Right cardiac atrium (tissue), 5 donors: ENCODE results near the gene AKNAD1. TPM values are rescaled to one million over a fixed set of nuclear protein-coding genes. Genes with fewer than 3 reads are reported as not detected.

Experiments
- ATAC-seq, 2 donors: fragments of 200-7000 bp; cut with Tn5 transposase; one replicate each; pipeline versions ENCODE4 v1.8.0 to v1.9.1; 2020; ENCODE audit warnings: moderate library complexity in 2 of 2, mild to moderate bottlenecking in 1 of 2
- DNase-seq, 3 donors: peaks; one replicate each; pipeline ENCODE4 v3.0.0-alpha.2; 2020
- H3K27ac ChIP-seq: one replicate; pipeline ENCODE4 v1.5.1; 2013; ENCODE audit warnings: mild to moderate bottlenecking, low read length, control low read depth, moderate library complexity
- H3K27me3 ChIP-seq: one replicate; pipeline ENCODE4 v1.6.1; 2013; ENCODE audit not compliant: control insufficient read depth, insufficient read depth
- H3K4me1 ChIP-seq: one replicate; pipeline ENCODE4 v1.6.1; 2013; ENCODE audit warnings: low read length; ENCODE audit not compliant: control insufficient read depth, insufficient read depth
- H3K4me3 ChIP-seq: one replicate; pipeline ENCODE4 v1.5.1; 2013; ENCODE audit warnings: low read length, control low read depth
- H3K9me3 ChIP-seq: one replicate; pipeline ENCODE4 v1.6.1; 2013; ENCODE audit warnings: low read length; ENCODE audit not compliant: control insufficient read depth
- WGBS: extraction: QIAGEN DNeasy Blood & Tissue Kit; methylation state at CpG from one replicate; pipeline ENCODE4 v1.1.7; 2013; 5-methylcytosine and 5-hydroxymethylcytosine counted together
- intact Hi-C, 4 donors: fragments of 100-400 bp; cut with DNase I; formaldehyde crosslinking; loops; one replicate each; pipeline versions ENCODE4 v1.11.0 to v1.14.0; 2022 to 2023
- polyA plus RNA-seq: library from polyadenylated mRNA; stranded (reverse); fragments of 200-250 nt; gene quantifications from one replicate; pipeline ENCODE4 v1.2.3, GENCODE V29; 2013
- total RNA-seq, 4 donors: library from RNA; stranded (reverse); fragmentation: NEBNext Ultra II Directional; extraction: Animal tissue kit (Norgen Biotek cat#: 25700); gene quantifications; one replicate each; pipeline ENCODE4 v1.2.1, GENCODE V29; 2021
- donor health status: healthy with polysubstance abuse.
- donor health status: DM: no; HTN: yes; CAD: no.
- donor health status: DM: no; HTN: no; CAD: no.
- donor health status: DM: no; HTN: yes; CAD: no; lungs with severe emphysema.
- donor health status: DM: yes; HTN: yes; CAD: no.

The AKNAD1 gene
- total and polyA plus RNA-seq, 5 donors, result not detected

DNA sequence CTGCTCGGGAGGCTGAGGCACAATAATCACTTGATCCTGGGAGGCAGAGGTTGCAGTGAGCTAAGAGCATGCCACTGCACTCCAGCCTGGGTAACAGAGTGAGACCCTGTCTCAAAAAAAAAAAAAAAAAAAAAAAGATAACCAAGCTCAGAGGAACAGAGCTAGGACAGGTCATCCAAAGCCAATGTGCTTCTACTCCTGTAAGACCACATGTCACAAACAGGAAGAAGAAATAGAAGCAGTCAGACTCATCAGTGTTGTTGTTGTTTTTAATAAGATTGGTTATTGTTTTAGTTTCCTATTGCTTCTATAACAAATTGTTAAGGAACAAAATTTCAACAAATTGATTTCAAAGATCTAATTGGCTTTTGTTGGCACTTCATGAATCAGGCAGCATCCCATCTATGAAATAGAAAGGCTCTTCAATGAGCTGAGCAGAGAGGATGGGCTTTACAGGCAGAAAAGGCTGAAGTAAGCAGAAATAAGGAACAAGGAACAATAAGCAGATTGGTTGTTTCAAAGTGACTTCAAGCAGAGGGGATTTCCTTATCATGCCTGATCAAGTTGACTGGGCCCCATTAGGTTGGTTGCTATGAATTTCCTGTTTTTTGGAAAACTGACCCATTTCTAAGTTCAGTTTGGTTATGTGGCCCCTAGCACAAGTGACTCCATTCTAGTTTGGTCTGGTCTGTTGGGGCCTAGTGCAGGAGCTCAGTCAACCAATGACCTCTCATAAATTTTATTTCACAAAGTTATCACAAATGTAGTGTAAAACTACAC, 6.0 kb upstream of the AKNAD1 start:
- H3K4me3 ChIP-seq, result no peak overlapping the region
- DNase-seq (no peak), ATAC-seq (no peak)
- no peaks in the 10 kb centered on the region for H3K27me3 ChIP-seq
- H3K9me3 ChIP-seq, result no peaks in the 10 kb centered on the region
- WGBS, result 97% methylated on average over 1 of the region's 1 CpG
- intact Hi-C loops, result no loop called here
- no peak overlapping the region for H3K27ac ChIP-seq
- no peaks in the 10 kb centered on the region for H3K4me1 ChIP-seq

DNA sequence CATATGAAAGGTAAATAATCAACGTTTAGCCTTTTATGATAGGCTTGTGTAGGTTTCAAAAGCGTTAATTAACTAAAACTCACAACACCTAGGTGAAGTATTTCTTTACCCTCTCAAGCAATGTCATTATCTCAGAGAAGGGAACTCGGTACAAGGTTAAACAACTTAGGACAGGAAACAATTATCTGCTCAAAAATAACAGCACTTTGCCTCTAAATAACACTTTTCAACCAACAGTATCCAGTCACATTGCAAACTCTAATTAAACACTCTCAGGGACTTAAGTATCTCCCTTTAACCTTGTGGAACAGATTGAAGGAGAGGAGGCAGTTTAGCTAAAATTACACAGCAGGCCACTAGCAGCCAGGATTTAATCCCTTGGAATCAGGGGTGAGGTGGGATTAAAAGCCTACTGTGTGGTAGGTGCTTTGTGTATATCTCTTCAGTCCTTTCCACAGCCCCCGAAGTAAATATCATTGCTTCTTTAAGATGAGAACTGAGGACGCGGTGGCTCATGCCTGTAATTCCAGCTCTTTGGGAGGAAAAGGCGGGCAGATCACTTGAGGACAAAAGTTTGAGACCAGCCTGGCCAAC, 5.2 kb upstream of the AKNAD1 start:
- intact Hi-C loops, result no loop called here

DNA sequence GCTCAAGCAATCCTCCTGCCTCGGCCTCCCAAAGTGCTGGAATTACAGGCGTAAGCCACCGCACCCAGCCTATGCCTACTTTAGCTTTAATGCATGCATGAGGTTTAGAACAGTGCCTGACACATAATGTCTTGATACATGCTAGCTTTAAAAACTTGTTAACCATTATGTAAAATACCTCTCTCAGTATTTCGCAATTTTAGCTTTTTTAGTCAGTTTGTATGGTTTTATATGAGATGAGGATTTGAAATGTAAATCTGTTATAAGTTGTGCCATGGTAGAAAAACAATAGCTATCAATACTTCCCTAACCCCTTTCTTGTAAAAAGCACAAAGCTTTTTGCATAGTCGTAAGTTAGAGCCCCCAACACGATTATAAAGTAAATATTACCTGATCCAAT, 4.7 kb upstream of the AKNAD1 start:
- ATAC-seq, result no peak
- no peak overlapping the region for H3K4me3 ChIP-seq
- no peaks in the 10 kb centered on the region for H3K9me3 ChIP-seq
- WGBS, result 97% methylated on average over 6 of the region's 6 CpGs
- no peak for DNase-seq
- intact Hi-C loops, result no loop called here
- no peaks in the 10 kb centered on the region for H3K27me3 ChIP-seq
- H3K4me1 ChIP-seq, result no peaks in the 10 kb centered on the region
- no peak overlapping the region for H3K27ac ChIP-seq

More for the DNA sequence above, 5.2 kb upstream of the AKNAD1 start:
- no peaks in the 10 kb centered on the region for H3K27me3 ChIP-seq
- no peaks in the 10 kb centered on the region for H3K4me1 ChIP-seq
- H3K4me3 ChIP-seq, result no peak overlapping the region
- no peak for DNase-seq
- H3K9me3 ChIP-seq, result no peaks in the 10 kb centered on the region
- no peak overlapping the region for H3K27ac ChIP-seq
- no peak for ATAC-seq
- 84% methylated on average over 7 of the region's 7 CpGs for WGBS

DNA sequence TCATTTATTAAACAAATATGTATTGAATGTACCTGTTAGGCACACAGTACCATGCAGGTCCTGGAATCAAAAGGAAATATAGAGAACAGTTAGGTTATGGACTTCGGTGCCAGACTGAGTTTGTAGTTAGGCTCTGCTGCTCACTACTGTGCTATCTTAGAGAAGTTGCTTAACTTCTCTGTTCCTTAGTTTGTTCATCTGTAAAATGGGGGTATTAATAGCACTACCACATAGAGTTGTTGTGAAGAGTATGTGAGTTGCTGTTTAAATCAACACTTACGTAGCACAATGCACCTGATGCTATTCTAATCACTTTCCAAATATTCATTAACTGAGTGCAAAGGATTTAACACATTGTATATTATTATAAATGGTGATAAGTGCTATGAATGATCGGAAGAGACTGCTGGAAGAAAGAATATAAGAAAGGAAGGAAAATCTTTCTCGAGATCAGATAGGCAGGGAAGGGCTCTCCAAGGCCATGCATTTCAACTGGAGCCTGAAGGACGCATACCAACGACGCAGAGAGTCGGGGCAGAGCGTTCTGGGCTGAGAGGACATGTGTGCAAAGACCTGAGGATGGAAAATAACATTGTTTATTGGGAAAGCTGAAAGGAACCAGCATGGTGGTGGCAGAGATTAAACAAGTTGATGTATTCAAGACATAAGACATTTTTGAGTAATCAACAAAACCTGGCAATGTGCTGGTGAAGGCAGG, 3.5 kb upstream of the AKNAD1 start:
- WGBS, result 88% methylated on average over 9 of the region's 9 CpGs
- no peaks in the 10 kb centered on the region for H3K9me3 ChIP-seq
- H3K27ac ChIP-seq, result no peak overlapping the region
- DNase-seq (no peak), ATAC-seq (no peak)
- intact Hi-C loops, result no loop called here
- no peak overlapping the region for H3K4me3 ChIP-seq
- H3K27me3 ChIP-seq, result no peaks in the 10 kb centered on the region
- H3K4me1 ChIP-seq, result no peaks in the 10 kb centered on the region

DNA sequence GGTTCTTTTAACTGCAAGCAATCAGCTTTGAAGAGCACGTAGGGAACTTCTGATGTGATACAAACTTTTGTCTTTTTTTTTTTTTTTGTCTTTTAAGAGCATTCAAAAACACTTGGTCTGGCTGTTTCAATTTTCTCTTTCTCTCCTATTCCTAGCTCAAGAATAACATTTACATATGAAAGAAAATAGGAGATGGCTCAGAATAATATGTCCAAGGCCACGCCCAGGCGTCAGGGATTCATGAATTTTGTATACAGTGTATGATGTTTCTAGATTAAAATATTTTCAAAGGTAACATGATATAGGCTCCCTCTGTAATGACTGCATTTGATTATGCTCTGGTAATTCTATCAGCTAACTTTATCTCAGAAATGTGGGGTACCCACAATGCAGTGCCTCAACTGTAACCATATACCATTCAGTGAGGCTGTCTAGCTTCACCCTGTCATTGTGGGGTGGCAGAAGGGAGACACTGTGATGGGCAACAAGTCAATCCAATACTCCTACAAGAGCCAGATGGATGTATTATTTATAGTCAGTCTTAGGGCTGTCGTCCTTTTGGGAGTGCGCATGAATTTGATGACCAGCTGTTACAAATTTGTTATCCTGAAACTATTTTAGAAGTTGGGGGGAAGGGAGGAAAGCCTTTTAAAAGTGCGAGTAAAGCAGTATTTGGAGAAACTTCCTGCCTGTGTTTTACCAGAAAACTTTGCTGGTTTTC, 1.5 kb upstream of the AKNAD1 start:
- no peak overlapping the region for H3K27ac ChIP-seq
- intact Hi-C loops, result no loop called here
- no peaks in the 10 kb centered on the region for H3K27me3 ChIP-seq
- 67% methylated on average over 6 of the region's 6 CpGs for WGBS
- no peak overlapping the region for H3K4me3 ChIP-seq
- DNase-seq (no peak), ATAC-seq (no peak)
- H3K4me1 ChIP-seq, result no peaks in the 10 kb centered on the region
- H3K9me3 ChIP-seq, result no peaks in the 10 kb centered on the region

DNA sequence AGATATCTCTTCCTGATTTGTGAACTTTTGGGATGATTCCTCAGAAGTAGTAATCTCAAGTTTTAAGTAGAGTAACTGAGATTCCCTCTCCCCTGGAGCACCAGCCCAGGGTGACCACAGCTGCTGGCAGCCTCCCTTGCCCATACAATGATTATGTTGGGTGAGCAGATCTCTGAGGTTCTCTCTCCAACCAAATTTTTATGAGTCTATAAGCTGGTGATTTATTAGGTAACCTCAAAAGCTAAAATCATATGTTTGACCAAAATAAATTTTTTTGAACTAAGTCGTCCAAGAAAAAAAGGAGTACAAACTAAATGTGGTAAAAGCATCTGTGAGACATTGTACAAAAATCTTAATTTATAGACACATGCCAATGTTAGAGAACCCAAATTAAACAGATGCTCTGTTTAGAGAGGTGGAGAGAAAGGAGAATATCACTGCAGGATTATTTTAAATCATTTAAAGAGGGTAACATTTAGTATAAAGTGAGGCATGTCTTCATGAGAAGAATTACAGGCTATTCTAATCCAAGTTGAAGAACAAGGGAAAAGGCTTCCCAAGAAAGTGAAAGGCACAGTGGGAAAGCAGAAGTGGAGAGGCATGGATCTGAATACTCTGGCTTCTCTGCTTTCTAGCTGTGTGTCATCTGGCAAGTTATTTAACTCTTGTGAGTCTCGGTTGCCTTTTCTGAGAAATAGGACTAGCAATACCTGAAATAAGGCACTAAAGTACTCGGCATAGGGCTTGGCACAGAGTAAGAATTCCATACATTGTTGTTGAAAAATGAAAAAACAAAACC, 2.5 kb downstream of the AKNAD1 start:
- ATAC-seq (no peak), DNase-seq (no peak)
- intact Hi-C loops, result no loop called here
- H3K27ac ChIP-seq, result no peak overlapping the region
- no peaks in the 10 kb centered on the region for H3K9me3 ChIP-seq
- no peaks in the 10 kb centered on the region for H3K27me3 ChIP-seq
- no peaks in the 10 kb centered on the region for H3K4me1 ChIP-seq
- 73% methylated on average over 3 of the region's 3 CpGs for WGBS
- no peak overlapping the region for H3K4me3 ChIP-seq

DNA sequence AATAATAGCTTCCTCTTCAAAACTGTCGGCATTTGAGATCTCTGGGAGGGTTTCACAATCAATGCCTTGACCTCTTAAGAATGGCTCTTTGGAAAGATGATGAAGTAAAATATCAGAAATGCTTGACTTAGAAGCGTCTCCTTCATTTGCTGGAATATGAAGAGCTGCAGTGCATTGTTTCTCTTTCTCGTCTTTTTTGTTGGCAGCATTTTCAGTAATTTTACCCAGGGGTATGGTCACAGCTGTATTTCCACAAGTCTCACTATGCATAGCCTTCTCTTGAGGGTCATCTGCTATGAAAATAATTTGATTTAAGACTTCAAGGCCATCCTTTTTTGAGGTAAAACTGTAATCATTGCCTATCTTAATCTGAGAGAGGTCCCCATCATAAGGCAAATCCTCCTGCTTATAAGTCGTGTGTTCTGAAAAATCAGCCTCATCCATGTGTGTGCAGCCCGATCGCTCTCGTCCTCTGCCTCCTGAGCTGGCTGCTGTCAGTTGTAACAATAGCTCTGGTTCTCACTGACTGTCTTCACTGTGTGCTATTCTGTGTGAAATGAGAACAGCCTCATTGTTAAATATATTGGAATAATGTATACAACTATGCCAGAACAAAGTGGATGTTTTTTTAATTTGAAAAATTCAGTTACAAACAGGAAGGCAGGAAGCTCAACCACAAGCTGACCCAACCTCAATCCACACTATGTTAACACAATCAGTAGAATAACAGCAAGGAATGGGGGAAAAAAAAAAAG, 4.5 kb downstream of the AKNAD1 start:
- 31% methylated on average over 7 of the region's 7 CpGs for WGBS
- no peak overlapping the region for H3K27ac ChIP-seq
- H3K9me3 ChIP-seq, result no peaks in the 10 kb centered on the region
- H3K4me1 ChIP-seq, result no peaks in the 10 kb centered on the region
- H3K4me3 ChIP-seq, result no peak overlapping the region
- no peaks in the 10 kb centered on the region for H3K27me3 ChIP-seq
- intact Hi-C loops, result no loop called here
- DNase-seq (no peak), ATAC-seq (no peak)

DNA sequence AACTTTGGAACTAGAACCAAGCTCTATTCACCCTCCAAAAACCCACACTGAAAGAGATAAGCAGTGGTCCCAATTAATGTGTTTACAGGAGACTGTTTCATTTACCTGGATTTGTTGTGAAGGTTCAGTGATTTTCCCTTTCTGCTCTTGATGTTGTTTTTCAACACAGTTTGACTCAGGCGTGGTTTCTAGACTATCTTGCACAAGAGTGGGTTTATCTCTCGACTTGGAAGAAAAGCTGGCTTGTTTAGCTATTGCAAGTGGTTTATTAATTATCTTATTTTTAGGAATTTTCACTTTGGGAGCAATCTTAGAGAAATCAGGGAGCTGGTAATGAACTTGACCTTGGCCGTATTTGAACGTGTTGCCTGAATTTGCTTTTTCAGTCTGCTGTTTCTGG, 5.3 kb downstream of the AKNAD1 start:
- H3K4me1 ChIP-seq, result no peaks in the 10 kb centered on the region
- no peak overlapping the region for H3K4me3 ChIP-seq
- no peak overlapping the region for H3K27ac ChIP-seq
- DNase-seq (no peak), ATAC-seq (no peak)
- intact Hi-C loops, result no loop called here
- WGBS, result 50% methylated on average over 4 of the region's 4 CpGs
- no peaks in the 10 kb centered on the region for H3K9me3 ChIP-seq
- no peaks in the 10 kb centered on the region for H3K27me3 ChIP-seq

DNA sequence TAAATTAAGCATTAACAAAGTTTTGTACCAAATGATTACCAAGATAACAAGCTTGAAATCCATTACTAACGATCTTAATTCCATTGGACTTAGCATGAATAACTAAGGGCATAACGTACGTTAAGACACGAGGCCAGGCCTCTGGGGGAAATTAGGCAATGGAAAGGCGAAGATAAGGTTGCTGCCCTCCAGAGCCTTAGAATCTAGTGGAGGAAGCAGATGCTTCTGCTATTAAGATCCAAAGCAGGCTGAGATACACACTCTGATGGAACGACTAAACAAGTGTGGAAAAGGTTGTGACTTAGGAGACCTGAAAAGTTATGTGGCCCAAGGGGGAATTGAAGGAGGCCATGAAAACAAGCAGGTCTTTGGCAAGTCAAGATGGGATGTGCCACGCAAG, 6.0 kb downstream of the AKNAD1 start:
- WGBS, result 72% methylated on average over 7 of the region's 7 CpGs
- Histone ChIP-seq H3K27ac (no peak overlapping the region), H3K9me3 (no peaks in the 10 kb centered on the region), H3K4me3 (no peak overlapping the region), H3K27me3 (no peaks in the 10 kb centered on the region), H3K4me1 (no peaks in the 10 kb centered on the region)
- intact Hi-C loops, result no loop called here
- no peak for DNase-seq
- no peak for ATAC-seq

DNA sequence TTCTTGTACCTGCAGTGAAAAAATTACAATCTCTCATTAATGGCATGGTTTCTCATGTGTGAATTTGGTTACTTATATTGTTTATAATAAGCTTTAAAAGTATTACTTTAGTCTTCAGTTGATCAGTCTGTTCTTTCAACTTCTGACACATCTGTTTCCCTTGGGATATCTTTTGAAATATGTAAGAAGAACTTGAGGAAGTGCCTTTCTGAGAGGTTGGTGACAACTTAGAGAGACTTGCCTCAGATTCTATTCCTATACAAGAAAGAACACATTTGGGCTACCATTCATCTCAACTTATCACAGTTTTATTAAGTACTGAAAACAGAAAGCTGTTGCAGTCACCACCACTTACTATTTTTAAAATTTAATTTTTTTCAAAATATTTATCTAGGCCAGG, 8.1 kb downstream of the AKNAD1 start:
- no peak for DNase-seq
- intact Hi-C loops, result no loop called here
- Histone ChIP-seq H3K9me3 (no peaks in the 10 kb centered on the region), H3K27ac (no peak overlapping the region), H3K4me1 (no peaks in the 10 kb centered on the region), H3K27me3 (no peaks in the 10 kb centered on the region), H3K4me3 (no peak overlapping the region)
- ATAC-seq, result no peak
